ENCODE measurements around the gene ZC3H13.

ZC3H13 gene

DNA sequence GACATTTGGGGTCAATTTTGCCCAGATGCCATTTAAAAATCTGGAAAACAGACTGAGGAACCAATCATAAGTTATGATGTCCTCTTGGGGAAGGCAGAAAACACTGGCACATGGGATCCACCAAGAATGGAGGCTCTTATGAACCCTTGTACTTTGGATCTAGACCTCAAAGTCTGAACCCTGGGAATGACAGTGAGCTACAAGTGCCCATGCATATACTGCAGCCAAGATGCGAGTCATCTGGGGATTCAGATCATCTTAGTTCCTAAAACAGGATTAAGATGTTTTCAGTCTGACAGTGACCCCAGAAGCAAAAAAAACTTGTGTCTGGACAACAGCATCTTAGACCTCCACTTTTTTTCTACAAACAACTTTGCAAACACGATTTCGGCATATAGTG, 100.8 kb downstream of the ZC3H13 start:
- Histone ChIP-seq H3K36me3 (peaks cover 17% of the 10 kb centered on the region), H3K9me3 (no peaks in the 10 kb centered on the region), H3K4me1 (no peaks in the 10 kb centered on the region), H3K4me3 (ENCODE audit: low read depth, low read length) (no peak overlapping the region), H3K27me3 (no peaks in the 10 kb centered on the region; the same call in 1 of the 2 replicates)
- TF ChIP-seq, protein P1, sequence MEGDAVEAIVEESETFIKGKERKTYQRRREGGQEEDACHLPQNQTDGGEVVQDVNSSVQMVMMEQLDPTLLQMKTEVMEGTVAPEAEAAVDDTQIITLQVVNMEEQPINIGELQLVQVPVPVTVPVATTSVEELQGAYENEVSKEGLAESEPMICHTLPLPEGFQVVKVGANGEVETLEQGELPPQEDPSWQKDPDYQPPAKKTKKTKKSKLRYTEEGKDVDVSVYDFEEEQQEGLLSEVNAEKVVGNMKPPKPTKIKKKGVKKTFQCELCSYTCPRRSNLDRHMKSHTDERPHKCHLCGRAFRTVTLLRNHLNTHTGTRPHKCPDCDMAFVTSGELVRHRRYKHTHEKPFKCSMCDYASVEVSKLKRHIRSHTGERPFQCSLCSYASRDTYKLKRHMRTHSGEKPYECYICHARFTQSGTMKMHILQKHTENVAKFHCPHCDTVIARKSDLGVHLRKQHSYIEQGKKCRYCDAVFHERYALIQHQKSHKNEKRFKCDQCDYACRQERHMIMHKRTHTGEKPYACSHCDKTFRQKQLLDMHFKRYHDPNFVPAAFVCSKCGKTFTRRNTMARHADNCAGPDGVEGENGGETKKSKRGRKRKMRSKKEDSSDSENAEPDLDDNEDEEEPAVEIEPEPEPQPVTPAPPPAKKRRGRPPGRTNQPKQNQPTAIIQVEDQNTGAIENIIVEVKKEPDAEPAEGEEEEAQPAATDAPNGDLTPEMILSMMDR (IDR thresholded peaks at IDR 0.05; ENCODE audit: low read depth, low read length), result no peak
- no peak for DNase-seq

DNA sequence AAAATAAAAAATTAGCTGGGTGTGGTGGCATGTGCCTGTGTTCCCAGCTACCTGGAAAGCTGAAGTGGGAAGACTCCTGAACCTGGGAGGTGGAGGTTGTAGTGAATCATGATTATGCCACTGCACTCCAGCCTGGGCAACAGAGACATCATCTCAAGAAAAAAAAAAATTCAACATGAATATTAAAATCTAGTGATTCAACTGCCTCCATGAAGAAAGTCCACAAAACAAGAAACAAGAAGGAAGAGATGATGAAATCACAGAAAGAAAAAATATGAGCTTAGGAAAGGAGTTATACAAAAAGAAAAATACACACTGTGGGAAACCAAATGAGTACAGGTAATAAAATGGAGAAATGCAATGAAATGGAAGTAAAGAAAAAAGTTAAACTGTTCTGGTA, 101.4 kb downstream of the ZC3H13 start:
- DNase-seq, result no peak
- H3K36me3 ChIP-seq, result peaks cover 12% of the 10 kb centered on the region; the same call in 1 of the 2 replicates
- no peaks in the 10 kb centered on the region for H3K9me3 ChIP-seq
- H3K27me3 ChIP-seq, result no peaks in the 10 kb centered on the region; the same call in 1 of the 2 replicates
- no peaks in the 10 kb centered on the region for H3K4me1 ChIP-seq
- TF ChIP-seq, protein P1 (IDR thresholded peaks at IDR 0.05; ENCODE audit: low read depth, low read length), result no peak
- no peak overlapping the region for H3K4me3 ChIP-seq (ENCODE audit: low read depth, low read length)

DNA sequence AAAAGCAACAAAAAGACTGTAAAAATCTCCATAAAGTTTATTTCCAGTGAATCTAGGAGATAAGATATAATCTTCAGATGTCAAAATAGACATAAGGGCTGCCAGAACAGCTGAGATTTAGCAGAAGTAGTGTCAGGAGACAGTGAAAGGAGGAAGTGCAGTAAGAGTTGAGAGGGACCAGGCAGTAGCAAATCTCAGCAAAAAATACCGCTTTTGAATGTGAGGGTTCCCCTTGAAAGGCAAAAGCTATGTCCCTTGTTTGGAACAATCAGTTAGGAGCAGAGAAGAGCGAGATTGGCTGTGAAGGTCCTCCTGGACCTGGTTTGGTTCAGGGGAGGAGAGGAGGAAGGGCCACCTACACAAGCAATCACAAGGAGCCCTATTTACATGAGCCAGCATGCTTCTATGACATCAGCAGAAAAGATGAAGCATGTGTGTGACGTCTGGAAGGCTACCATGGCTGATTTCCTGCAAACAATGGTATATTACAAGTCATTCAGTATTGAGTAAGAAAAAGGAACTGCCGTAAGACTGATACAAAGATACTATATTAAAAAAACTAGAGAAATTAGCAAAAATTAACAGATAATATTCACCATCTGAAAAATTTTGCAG, 102.1 kb downstream of the ZC3H13 start:
- no peaks in the 10 kb centered on the region for H3K9me3 ChIP-seq
- TF ChIP-seq, protein P1 (IDR thresholded peaks at IDR 0.05; ENCODE audit: low read depth, low read length), result no peak
- no peaks in the 10 kb centered on the region; the same call in 1 of the 2 replicates for H3K27me3 ChIP-seq
- H3K4me1 ChIP-seq, result no peaks in the 10 kb centered on the region
- no peak for DNase-seq
- H3K36me3 ChIP-seq, result peaks cover 6% of the 10 kb centered on the region; the same call in 1 of the 2 replicates
- H3K4me3 ChIP-seq (ENCODE audit: low read depth, low read length), result no peak overlapping the region

DNA sequence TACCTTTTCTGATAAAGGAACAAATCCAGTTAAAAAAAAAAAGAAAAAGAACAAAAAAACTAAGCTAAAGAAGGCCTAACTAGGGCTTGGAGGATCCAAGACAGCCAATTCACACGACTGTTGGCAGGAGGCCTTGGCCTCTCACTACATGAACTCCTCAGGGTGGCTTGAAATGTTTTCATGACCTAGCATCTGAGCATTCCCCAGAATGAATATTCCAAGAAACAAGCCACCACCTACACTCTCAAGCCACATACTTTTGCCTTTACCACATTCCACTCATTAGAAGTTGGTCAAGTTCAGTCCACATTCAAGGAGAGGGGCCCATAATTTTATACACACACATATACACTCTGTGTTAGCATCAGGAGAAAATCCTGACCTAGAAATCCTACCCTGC, 103.4 kb downstream of the ZC3H13 start:
- TF ChIP-seq, protein P1 (IDR thresholded peaks at IDR 0.05; ENCODE audit: low read depth, low read length), result no peak
- no peaks in the 10 kb centered on the region for H3K36me3 ChIP-seq
- no peaks in the 10 kb centered on the region; the same call in 1 of the 2 replicates for H3K27me3 ChIP-seq
- H3K4me1 ChIP-seq, result no peaks in the 10 kb centered on the region
- no peak overlapping the region for H3K4me3 ChIP-seq (ENCODE audit: low read depth, low read length)
- DNase-seq, result no peak
- no peaks in the 10 kb centered on the region for H3K9me3 ChIP-seq

DNA sequence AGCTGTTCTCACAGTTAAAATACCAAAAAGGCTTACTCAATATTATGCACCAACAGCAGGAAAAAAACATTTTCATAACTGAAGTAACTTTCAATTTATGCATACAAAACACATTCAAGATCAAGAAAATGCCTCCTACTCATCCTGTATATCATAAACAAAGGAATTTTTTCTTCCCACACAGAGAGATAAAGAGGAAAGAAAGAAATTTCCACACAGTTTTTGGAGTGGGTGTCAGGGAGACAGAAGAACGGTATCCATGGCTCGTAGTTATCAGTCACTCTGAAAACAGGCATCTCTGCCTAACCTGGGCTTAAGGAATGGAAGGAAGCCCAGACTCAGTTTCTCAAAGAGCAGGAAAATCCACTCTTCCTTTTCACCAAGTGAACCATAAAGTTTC, 108.6 kb downstream of the ZC3H13 start:
- no peaks in the 10 kb centered on the region for H3K36me3 ChIP-seq
- no peaks in the 10 kb centered on the region for H3K9me3 ChIP-seq
- H3K4me3 ChIP-seq (ENCODE audit: low read depth, low read length), result no peak overlapping the region
- H3K27me3 ChIP-seq, result no peaks in the 10 kb centered on the region
- DNase-seq, result no peak
- H3K4me1 ChIP-seq, result no peaks in the 10 kb centered on the region
- TF ChIP-seq, protein P1 (IDR thresholded peaks at IDR 0.05; ENCODE audit: low read depth, low read length), result no peak

DNA sequence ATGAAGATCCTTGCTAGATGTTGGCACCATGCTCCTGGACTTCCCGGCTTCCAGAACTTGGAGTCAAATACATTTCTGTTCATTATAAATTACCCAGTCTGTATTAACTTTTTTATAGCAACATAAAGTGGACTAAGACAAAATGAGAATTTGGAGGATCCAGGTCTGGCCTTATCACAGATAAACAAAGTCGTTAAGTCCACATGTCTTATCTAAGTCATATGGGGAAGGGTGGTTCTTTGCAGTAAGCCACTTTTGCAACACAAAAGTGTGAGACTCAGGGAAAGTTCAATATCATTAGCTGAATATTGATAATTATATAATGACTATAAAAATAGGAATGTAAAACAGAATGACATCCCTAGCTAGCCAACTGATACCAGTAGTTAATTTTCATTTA, 109.4 kb downstream of the ZC3H13 start:
- TF ChIP-seq, protein P1 (IDR thresholded peaks at IDR 0.05; ENCODE audit: low read depth, low read length), result no peak
- no peaks in the 10 kb centered on the region for H3K9me3 ChIP-seq

More for the DNA sequence above, 109.4 kb downstream of the ZC3H13 start:
- H3K27me3 ChIP-seq, result no peaks in the 10 kb centered on the region
- no peak for DNase-seq
- H3K36me3 ChIP-seq, result no peaks in the 10 kb centered on the region
- H3K4me1 ChIP-seq, result no peaks in the 10 kb centered on the region
- no peak overlapping the region for H3K4me3 ChIP-seq (ENCODE audit: low read depth, low read length)

Data from BE2C (cell line).